GM12878 (cell line): ENCODE measurements around the gene DCAF8. TPM values are rescaled to one million over a fixed set of nuclear protein-coding genes. Genes with fewer than 3 reads are reported as not detected.

Experiments used
- ATF7 ChIP-seq: fragments of 450-650 bp; IDR thresholded peaks from 2 replicates; pipeline ENCODE4 v1.6.1; 2016; ENCODE audit warnings: low read depth, mild to moderate bottlenecking
- BCL11A ChIP-seq: IDR thresholded peaks from 2 replicates; pipeline ENCODE4 v1.6.1; 2011; ENCODE audit warnings: low read depth, low read length
- BHLHE40 ChIP-seq, 2 experiments: fragments of 450-650 bp in 1 of 2; IDR thresholded peaks; 2 replicates each; pipeline ENCODE4 v1.6.1; 2011 to 2017; ENCODE audit warnings: low read depth in 2 of 2, borderline replicate concordance in 1 of 2, improper control_type of control experiment in 1 of 2, low read length in 1 of 2, mild to moderate bottlenecking in 1 of 2
- CBFB ChIP-seq: IDR thresholded peaks from 2 replicates; pipeline ENCODE4 v1.6.1; 2016; ENCODE audit warnings: antibody characterized with exemption, low read depth
- CBX5 ChIP-seq: sonication (generic); IDR thresholded peaks from 2 replicates; pipeline ENCODE4 v1.6.1; 2016; ENCODE audit warnings: low read depth, moderate library complexity, mild to moderate bottlenecking, inconsistent platforms
- CEBPZ ChIP-seq: fragments of 150-350 bp; IDR thresholded peaks from 2 replicates; pipeline ENCODE4 v1.6.1; 2016; ENCODE audit warnings: low read depth, low read length
- E2F4 ChIP-seq: IDR thresholded peaks from 2 replicates; pipeline ENCODE4 v1.6.1; 2012; ENCODE audit warnings: low read depth, low read length, improper control_type of control experiment
- EGR1 ChIP-seq, 2 experiments: IDR thresholded peaks; 1 replicate in 1 of 2; 2 replicates in 1 of 2; pipeline ENCODE4 v1.6.1; 2011 to 2012; ENCODE audit warnings: low read depth in 2 of 2, low read length in 2 of 2, borderline replicate concordance in 1 of 2, mild to moderate bottlenecking in 1 of 2, moderate library complexity in 1 of 2
- HDAC2 ChIP-seq: fragments of 200-600 bp; sonication (generic); IDR thresholded peaks from 2 replicates; pipeline ENCODE4 v1.6.1; 2017
- KAT2A ChIP-seq: conservative IDR thresholded peaks from 2 replicates; pipeline ENCODE4 v1.6.1; 2011; ENCODE audit warnings: low read depth, low read length; ENCODE audit not compliant: control insufficient read depth
- MTA2 ChIP-seq: fragments of 450-650 bp; IDR thresholded peaks from 2 replicates; pipeline ENCODE4 v1.6.1; 2016; ENCODE audit warnings: low read depth, mild to moderate bottlenecking, moderate library complexity
- MYC ChIP-seq: IDR thresholded peaks from 2 replicates; pipeline ENCODE4 v1.6.1; 2011; ENCODE audit warnings: mild to moderate bottlenecking, low read length, moderate library complexity, inconsistent platforms; ENCODE audit not compliant: insufficient read depth, insufficient replicate concordance, insufficient read length, severe bottlenecking
- NFIC ChIP-seq: IDR thresholded peaks from 2 replicates; pipeline ENCODE4 v1.6.1; 2012; ENCODE audit warnings: low read depth, mild to moderate bottlenecking, inconsistent platforms, low read length, moderate library complexity
- PAX5 ChIP-seq: IDR thresholded peaks from 2 replicates; pipeline ENCODE4 v1.6.1; 2011; ENCODE audit warnings: low read depth, low read length, borderline replicate concordance
- POLR2AphosphoS5 ChIP-seq: IDR thresholded peaks from 2 replicates; pipeline ENCODE4 v1.6.1; 2011; ENCODE audit warnings: mild to moderate bottlenecking, low read length, inconsistent platforms
- RAD21 ChIP-seq: IDR thresholded peaks from 2 replicates; pipeline ENCODE4 v1.6.1; 2011; ENCODE audit warnings: mild to moderate bottlenecking, low read depth, low read length, moderate library complexity; ENCODE audit not compliant: insufficient read depth
- RCOR1 ChIP-seq: conservative IDR thresholded peaks from 2 replicates; pipeline ENCODE4 v1.6.1; 2012; ENCODE audit warnings: low read depth, low read length, improper control_type of control experiment
- RELA ChIP-seq: fragments of 450-650 bp; IDR thresholded peaks from 2 replicates; pipeline ENCODE4 v1.8.0; 2014; ENCODE audit warnings: borderline replicate concordance; ENCODE audit not compliant: partially characterized antibody
- REST ChIP-seq: IDR thresholded peaks from 2 replicates; pipeline ENCODE4 v1.6.1; 2012; ENCODE audit warnings: mild to moderate bottlenecking, low read depth, low read length
- SPI1 ChIP-seq: IDR thresholded peaks from 2 replicates; pipeline ENCODE4 v1.6.1; 2011; ENCODE audit warnings: low read depth, mild to moderate bottlenecking, low read length, moderate library complexity, borderline replicate concordance; ENCODE audit not compliant: insufficient read depth
- SRF ChIP-seq, 2 experiments: IDR thresholded peaks; 2 replicates each; pipeline ENCODE4 v1.6.1; 2011; ENCODE audit warnings: low read depth in 2 of 2, low read length in 2 of 2, mild to moderate bottlenecking in 1 of 2, moderate library complexity in 1 of 2
- TARDBP ChIP-seq: IDR thresholded peaks from 2 replicates; pipeline ENCODE4 v1.6.1; 2016; ENCODE audit warnings: borderline replicate concordance
- ZZZ3 ChIP-seq: IDR thresholded peaks from 2 replicates; pipeline ENCODE4 v1.6.1; 2011; ENCODE audit warnings: low read depth; ENCODE audit not compliant: control insufficient read depth, insufficient read length
- polyA plus RNA-seq, 11 experiments: library from polyadenylated mRNA; depleted of rRNA in 4 of 11; unstranded in 6 of 11; stranded (reverse) in 5 of 11; fragments of >200 nt; fragmentation: Nextera tagmentation in 4 of 11; fragmentation: Illumina TruSeq in 1 of 11; extraction: Ambion mirVana in 4 of 11; extraction: Trizol in 1 of 11; gene quantifications; 1 replicate in 1 of 11; 2 replicates in 10 of 11; pipeline versions ENCODE4 v1.2.1 to v1.2.3, GENCODE V29; 2011 to 2016; ENCODE audit warnings: inconsistent platforms in 2 of 11, missing spikeins in 2 of 11, low read depth in 1 of 11
- total RNA-seq, 4 experiments: library from RNA; depleted of rRNA in 3 of 4; stranded (reverse); fragments of >200 nt in 3 of 4; fragmentation: Illumina TruSeq in 1 of 4; extraction: Trizol in 1 of 4; gene quantifications; 2 replicates each; pipeline versions ENCODE4 v1.2.1 to v1.2.3, GENCODE V29; 2013 to 2021

Gene DCAF8
- total and polyA plus RNA-seq, 10 of the 15 experiments (the other 5 are each of a cell fraction or from before 2014, with no cell fraction given), result 10.4 to 152 (median 84.6) TPM

GRCh38 chr1:160193091-160193819 is 69.1 kb downstream of the DCAF8 start (continued):
- TF ChIP-seq REST (no peak), BHLHE40 (IDR thresholded peaks at IDR 0.05; ENCODE audit: borderline replicate concordance in 1 of 2, low read depth in 2 of 2, low read length in 1 of 2) (peak in 1 of 2 experiments; percentile 65; a peak in 1 of 4 replicates), ATF7 (peak; percentile 97), E2F4 (0 out of 2 replicates have a peak, but pooled peaks have one; percentile 31), CBX5 (no peak), NFIC (no peak), TARDBP (peak; percentile 76; the same call in 1 of the 2 replicates), EGR1 (IDR thresholded peaks at IDR 0.05; ENCODE audit: borderline replicate concordance in 1 of 2, low read depth in 2 of 2, low read length in 2 of 2) (no peak), POLR2AphosphoS5 (no peak), PAX5 (0 out of 2 replicates have a peak, but pooled peaks have one; percentile 36), RAD21 (peak; percentile 100), HDAC2 (no peak), RELA (no peak), ZZZ3 (no peak), MTA2 (peak; percentile 51), RCOR1 (no peak), CBFB (0 out of 2 replicates have a peak, but pooled peaks have one; percentile 32), MYC (no peak), BCL11A (peak; percentile 61; the same call in 1 of the 2 replicates), SPI1 (no peak), SRF (IDR thresholded peaks at IDR 0.05; ENCODE audit: low read depth in 2 of 2, low read length in 2 of 2) (no peak), CEBPZ (no peak), KAT2A (no peak)
